Endothelial cell of umbilical vein (primary cell): Measurements from ENCODE around the gene RHBDD3. TPM values are rescaled to one million over a fixed set of nuclear protein-coding genes. Genes with fewer than 3 reads are reported as not detected.

Experiments used
- BruUV-seq: library from RNA; stranded (reverse); fragments of 400-500 nt; replicated peaks from 2 replicates; lab custom pipeline; 2021; lab: Mats Ljungman, UMichigan
- CTCF ChIA-PET: fragments of 300-600, 350-600 bp; sonication (Branson Sonifier 250); formaldehyde crosslinking; loops from one replicate; lab custom pipeline; 2021; ENCODE audit warnings: antibody characterized with exemption, inconsistent platforms; lab: Charles Lee
- POLR2A ChIA-PET: fragments of 300-600, 350-600 bp; sonication (Branson Sonifier 250); formaldehyde crosslinking; loops from one replicate; lab custom pipeline; 2021; ENCODE audit warnings: antibody characterized with exemption, inconsistent platforms; lab: Charles Lee
- DNase-seq: peaks from one replicate; pipeline ENCODE4 v3.0.0-alpha.2; 2011; ENCODE audit warnings: low read depth, low spot score
- FAIRE-seq: peaks from 2 replicates; lab custom pipeline; 2011; peaks lifted over from hg19 to GRCh38; lab: Jason Lieb, UNC
- H2AFZ ChIP-seq: 2 replicates; pipeline ENCODE4 v1.6.0; 2012; ENCODE audit warnings: low read depth, low read length, control low read depth, inconsistent platforms
- H3K27ac ChIP-seq: 2 replicates; pipeline ENCODE4 v1.5.1; 2011; ENCODE audit warnings: low read depth, mild to moderate bottlenecking, control low read depth, low read length, moderate library complexity; ENCODE audit not compliant: insufficient read depth
- H3K27me3 ChIP-seq, 2 experiments: 2 replicates each; pipeline versions ENCODE4 v1.6.0 to v1.6.1; 2011; ENCODE audit warnings: low read length in 2 of 2, mixed read lengths in 1 of 2; ENCODE audit not compliant: control insufficient read depth in 2 of 2, insufficient read depth in 2 of 2
- H3K36me3 ChIP-seq, 2 experiments: 2 replicates in 1 of 2; 3 replicates in 1 of 2; pipeline ENCODE4 v1.5.1; 2011; ENCODE audit warnings: low read length in 2 of 2, mild to moderate bottlenecking in 1 of 2, moderate library complexity in 1 of 2; ENCODE audit not compliant: control insufficient read depth in 2 of 2, insufficient read depth in 2 of 2; ENCODE audit errors: extremely low read depth in 1 of 2
- H3K4me1 ChIP-seq: 3 replicates; pipeline ENCODE4 v1.5.1; 2011; ENCODE audit warnings: mild to moderate bottlenecking, low read length; ENCODE audit not compliant: control insufficient read depth, insufficient read depth; ENCODE audit errors: extremely low read depth
- H3K4me2 ChIP-seq: 2 replicates; pipeline ENCODE4 v1.6.1; 2011; ENCODE audit warnings: low read length, control low read depth, mixed read lengths; ENCODE audit not compliant: insufficient read depth
- H3K4me3 ChIP-seq, 3 experiments: fragments of 200-600 bp in 1 of 3; sonication (generic), shearing (Covaris generic) in 1 of 3; replicated peaks in 1 of 3; 2 replicates each; pipeline ENCODE4 v1.5.1; 2011 to 2016; ENCODE audit warnings: control low read depth in 3 of 3, low read length in 3 of 3, mild to moderate bottlenecking in 2 of 3, inconsistent platforms in 1 of 3, low read depth in 1 of 3, moderate library complexity in 1 of 3; ENCODE audit not compliant: insufficient read depth in 1 of 3
- H3K79me2 ChIP-seq: 2 replicates; pipeline ENCODE4 v1.6.0; 2012; ENCODE audit warnings: low read length, inconsistent platforms; ENCODE audit not compliant: control insufficient read depth, insufficient read depth
- H3K9ac ChIP-seq: replicated peaks from 2 replicates; pipeline ENCODE3; 2011; ENCODE audit warnings: low read length, control low read depth; ENCODE audit not compliant: insufficient read depth; ENCODE audit errors: extremely low read depth
- H3K9me1 ChIP-seq: replicated peaks from 3 replicates; pipeline ENCODE4 v1.6.0; 2011; ENCODE audit warnings: mild to moderate bottlenecking, low read length; ENCODE audit not compliant: control insufficient read depth, insufficient read depth; ENCODE audit errors: extremely low read depth
- H3K9me3 ChIP-seq: replicated peaks from 2 replicates; pipeline ENCODE4 v1.5.1; 2012; ENCODE audit warnings: low read length, inconsistent platforms; ENCODE audit not compliant: control insufficient read depth, insufficient read depth
- H4K20me1 ChIP-seq: replicated peaks from 2 replicates; pipeline ENCODE3; 2011; ENCODE audit warnings: mild to moderate bottlenecking, low read length; ENCODE audit not compliant: control insufficient read depth, insufficient read depth; ENCODE audit errors: extremely low read depth
- EZH2 ChIP-seq: IDR thresholded peaks from 2 replicates; pipeline ENCODE4 v1.6.1; 2012; ENCODE audit warnings: borderline replicate concordance, low read depth, mild to moderate bottlenecking, moderate library complexity, low read length, inconsistent platforms; ENCODE audit not compliant: severe bottlenecking
- JUN ChIP-seq: IDR thresholded peaks from 2 replicates; pipeline ENCODE4 v1.6.1; 2011; ENCODE audit warnings: borderline replicate concordance, low read depth; ENCODE audit not compliant: insufficient read length, insufficient read depth
- MYC ChIP-seq: IDR thresholded peaks from one replicate; pipeline ENCODE4 v1.6.1; 2011; ENCODE audit warnings: mild to moderate bottlenecking, low read depth, low read length
- POLR2A ChIP-seq: IDR thresholded peaks from 2 replicates; pipeline ENCODE4 v1.6.1; 2012; ENCODE audit warnings: low read depth, mild to moderate bottlenecking, control low read depth, low read length
- POLR2AphosphoS5 ChIP-seq: IDR thresholded peaks from 2 replicates; pipeline ENCODE4 v1.6.1; 2012; ENCODE audit warnings: low read depth, mild to moderate bottlenecking, control low read depth, low read length, moderate library complexity; ENCODE audit not compliant: insufficient read depth
- dilution Hi-C: fragments of 300-500 bp; cut with MboI; formaldehyde crosslinking; loops from one replicate; pipeline ENCODE4 v1.15.0; 2019; ENCODE audit warnings: low sequenced_read_pairs; ENCODE audit not compliant: extremely low pct_ligation_motif_present
- intact Hi-C: fragments of 100-400 bp; cut with micrococcal nuclease; formaldehyde crosslinking; loops from one replicate; pipeline ENCODE4 v1.10.0; 2022
- polyA plus RNA-seq, 4 experiments: library from polyadenylated mRNA; depleted of rRNA in 3 of 4; stranded (reverse) in 3 of 4; unstranded in 1 of 4; fragments of >200 nt; gene quantifications; 2 replicates each; pipeline versions ENCODE4 v1.2.1 to v1.2.3, GENCODE V29; 2011 to 2012; ENCODE audit warnings: missing spikeins in 1 of 4
- total RNA-seq: library from RNA; stranded (reverse); gene quantifications from 2 replicates; pipeline ENCODE4 v1.2.3, GENCODE V29; 2021
- TF ChIP-seq, protein P1 (sequence below), 2 donors: IDR thresholded peaks; 1 replicate in 1 of 2; 2 replicates in 1 of 2; pipeline ENCODE4 v1.5.1; 2011; ENCODE audit warnings: low read length in 2 of 2, mild to moderate bottlenecking in 2 of 2, moderate library complexity in 2 of 2, control low read depth in 1 of 2, inconsistent platforms in 1 of 2, low read depth in 1 of 2; ENCODE audit not compliant: insufficient read depth in 1 of 2; ENCODE audit errors: extremely low read depth in 1 of 2
- TF ChIP-seq, protein P2 (sequence below): IDR thresholded peaks from 2 replicates; pipeline ENCODE4 v1.6.1; 2011; ENCODE audit not compliant: insufficient read depth, insufficient read length

Gene RHBDD3
- total and polyA plus RNA-seq, 2 donors (not counting 3 experiments of a cell fraction or from before 2014, with no cell fraction given), result 31.3 to 37.2 TPM

DNA sequence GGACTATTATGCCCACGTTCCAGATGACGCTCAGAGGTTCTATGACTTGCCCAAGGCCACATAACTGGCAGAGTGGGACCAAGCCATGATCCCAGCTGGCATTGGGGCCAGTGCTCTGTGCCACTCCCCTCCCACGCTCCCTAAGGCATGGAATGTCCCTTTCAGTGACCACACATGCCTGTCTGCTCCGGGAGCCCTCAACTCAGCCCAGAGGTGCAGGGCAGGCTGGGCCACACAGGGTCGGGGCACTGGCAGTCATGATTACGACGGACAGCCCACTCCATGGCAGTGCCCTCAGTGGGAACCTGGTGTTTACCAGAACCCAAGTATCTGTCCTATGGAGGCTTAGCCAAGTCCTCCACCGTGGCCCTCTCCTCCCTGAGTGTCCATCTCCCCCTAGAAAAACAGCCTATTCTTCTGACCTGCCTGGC, 10.0 kb downstream of the RHBDD3 start:
- Histone ChIP-seq H3K9ac (no peak overlapping the region), H3K9me3 (no peaks in the 10 kb centered on the region), H2AFZ (no peak overlapping the region), H3K27ac (no peak overlapping the region), H4K20me1 (no peaks in the 10 kb centered on the region), H3K79me2 (no peaks in the 10 kb centered on the region), H3K4me3 (no peak overlapping the region), H3K4me2 (no peak overlapping the region), H3K4me1 (no peaks in the 10 kb centered on the region), H3K27me3 (no peaks in the 10 kb centered on the region), H3K9me1 (no peaks in the 10 kb centered on the region), H3K36me3 (peaks cover 0 to 2% of the 10 kb centered on the region in 2 experiments)
- TF ChIP-seq, protein P1, sequence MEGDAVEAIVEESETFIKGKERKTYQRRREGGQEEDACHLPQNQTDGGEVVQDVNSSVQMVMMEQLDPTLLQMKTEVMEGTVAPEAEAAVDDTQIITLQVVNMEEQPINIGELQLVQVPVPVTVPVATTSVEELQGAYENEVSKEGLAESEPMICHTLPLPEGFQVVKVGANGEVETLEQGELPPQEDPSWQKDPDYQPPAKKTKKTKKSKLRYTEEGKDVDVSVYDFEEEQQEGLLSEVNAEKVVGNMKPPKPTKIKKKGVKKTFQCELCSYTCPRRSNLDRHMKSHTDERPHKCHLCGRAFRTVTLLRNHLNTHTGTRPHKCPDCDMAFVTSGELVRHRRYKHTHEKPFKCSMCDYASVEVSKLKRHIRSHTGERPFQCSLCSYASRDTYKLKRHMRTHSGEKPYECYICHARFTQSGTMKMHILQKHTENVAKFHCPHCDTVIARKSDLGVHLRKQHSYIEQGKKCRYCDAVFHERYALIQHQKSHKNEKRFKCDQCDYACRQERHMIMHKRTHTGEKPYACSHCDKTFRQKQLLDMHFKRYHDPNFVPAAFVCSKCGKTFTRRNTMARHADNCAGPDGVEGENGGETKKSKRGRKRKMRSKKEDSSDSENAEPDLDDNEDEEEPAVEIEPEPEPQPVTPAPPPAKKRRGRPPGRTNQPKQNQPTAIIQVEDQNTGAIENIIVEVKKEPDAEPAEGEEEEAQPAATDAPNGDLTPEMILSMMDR (IDR thresholded peaks at IDR 0.05; ENCODE audit: extremely low read depth in 1 of 2, insufficient read depth in 1 of 2, low read depth in 1 of 2, low read length in 2 of 2), result no peak
- TF ChIP-seq POLR2A, result no peak
- TF ChIP-seq JUN, result no peak
- TF ChIP-seq POLR2AphosphoS5, result no peak
- TF ChIP-seq MYC, result no peak
- TF ChIP-seq, protein P2, sequence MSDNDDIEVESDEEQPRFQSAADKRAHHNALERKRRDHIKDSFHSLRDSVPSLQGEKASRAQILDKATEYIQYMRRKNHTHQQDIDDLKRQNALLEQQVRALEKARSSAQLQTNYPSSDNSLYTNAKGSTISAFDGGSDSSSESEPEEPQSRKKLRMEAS, result no peak
- TF ChIP-seq EZH2, result no peak
- CTCF ChIA-PET, result interaction anchor here (2.3 kb wide), 1 partner anchor 12 kb away, joined by 13 read pairs; no protein-coding TSS in a partner anchor
- dilution Hi-C loops, result no loop called here
- FAIRE-seq (no peak), DNase-seq (no peak)
- POLR2A ChIA-PET, result no interaction called here
- intact Hi-C loops, result no loop called here
- BruUV-seq, result no TSS peak
